Measurements from ENCODE around the gene HUNK.

The HUNK gene

DNA sequence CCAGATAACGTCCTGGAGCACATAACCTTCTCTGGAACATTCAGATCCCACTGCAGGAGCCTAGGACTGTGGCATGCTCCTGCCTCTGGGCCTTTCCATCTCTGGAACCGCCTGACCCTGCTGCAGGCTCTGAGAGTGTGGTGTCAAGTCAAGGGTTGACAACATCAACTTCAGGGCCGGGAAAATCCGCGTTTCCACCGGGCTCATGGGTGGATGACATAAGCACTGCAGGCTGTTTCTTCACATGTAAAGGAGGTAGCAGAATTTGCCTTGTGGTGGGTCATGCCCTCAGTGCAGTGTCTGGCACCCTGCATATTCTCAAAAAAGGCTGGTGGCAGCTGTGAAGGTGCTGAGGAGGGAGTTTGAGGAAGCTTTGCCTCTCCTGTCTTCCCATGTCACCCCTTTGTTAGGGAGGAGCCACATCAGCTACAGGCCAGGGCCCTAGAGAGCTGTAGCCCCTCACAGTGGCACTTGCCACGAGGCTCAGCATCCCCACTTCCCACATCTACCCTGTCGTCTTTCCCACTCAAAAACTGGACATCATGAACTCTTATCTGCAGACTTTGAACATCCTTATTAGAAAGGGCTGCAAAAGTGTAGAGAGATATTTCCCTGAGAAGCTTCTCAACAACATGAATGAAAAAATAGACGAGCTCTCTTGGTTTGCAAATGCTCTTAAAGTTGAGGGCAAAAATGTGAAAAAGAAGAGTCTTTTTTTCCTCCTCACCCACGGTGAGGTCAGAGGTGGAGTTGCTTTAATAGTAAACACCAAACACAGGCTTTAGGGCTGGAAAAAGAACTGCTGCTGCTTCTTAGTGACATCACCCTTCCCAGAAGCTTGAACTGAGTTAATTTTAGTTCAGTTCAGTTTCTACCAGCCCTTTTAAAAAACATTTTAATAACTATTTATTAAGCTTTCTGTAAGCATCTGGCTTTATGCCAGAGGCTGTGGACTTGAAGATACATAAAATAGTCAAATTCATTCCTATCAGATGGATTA is 121.3 kb downstream of the HUNK start:
- CTCF ChIA-PET, result interaction anchor here (0.6 kb wide), 1 partner anchor 142 kb away, joined by 4 read pairs; no protein-coding TSS in a partner anchor
- DNase-seq (ENCODE audit: low spot score), result no peak
- POLR2A ChIA-PET (ENCODE audit: low non-redundant PET), result no interaction called here
- TF ChIP-seq, protein P1, sequence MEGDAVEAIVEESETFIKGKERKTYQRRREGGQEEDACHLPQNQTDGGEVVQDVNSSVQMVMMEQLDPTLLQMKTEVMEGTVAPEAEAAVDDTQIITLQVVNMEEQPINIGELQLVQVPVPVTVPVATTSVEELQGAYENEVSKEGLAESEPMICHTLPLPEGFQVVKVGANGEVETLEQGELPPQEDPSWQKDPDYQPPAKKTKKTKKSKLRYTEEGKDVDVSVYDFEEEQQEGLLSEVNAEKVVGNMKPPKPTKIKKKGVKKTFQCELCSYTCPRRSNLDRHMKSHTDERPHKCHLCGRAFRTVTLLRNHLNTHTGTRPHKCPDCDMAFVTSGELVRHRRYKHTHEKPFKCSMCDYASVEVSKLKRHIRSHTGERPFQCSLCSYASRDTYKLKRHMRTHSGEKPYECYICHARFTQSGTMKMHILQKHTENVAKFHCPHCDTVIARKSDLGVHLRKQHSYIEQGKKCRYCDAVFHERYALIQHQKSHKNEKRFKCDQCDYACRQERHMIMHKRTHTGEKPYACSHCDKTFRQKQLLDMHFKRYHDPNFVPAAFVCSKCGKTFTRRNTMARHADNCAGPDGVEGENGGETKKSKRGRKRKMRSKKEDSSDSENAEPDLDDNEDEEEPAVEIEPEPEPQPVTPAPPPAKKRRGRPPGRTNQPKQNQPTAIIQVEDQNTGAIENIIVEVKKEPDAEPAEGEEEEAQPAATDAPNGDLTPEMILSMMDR (conservative IDR thresholded peaks at IDR 0.05; ENCODE audit: low read depth), result no peak
- H3K27ac ChIP-seq, result no peak overlapping the region

GRCh38 chr21:31997191-31997590 is 124.4 kb downstream of the HUNK start:
- CTCF ChIA-PET, result no interaction called here
- H3K27ac ChIP-seq, result no peak overlapping the region
- no peak for DNase-seq (ENCODE audit: low spot score)
- TF ChIP-seq, protein P1 (conservative IDR thresholded peaks at IDR 0.05; ENCODE audit: low read depth), result no peak
- POLR2A ChIA-PET (ENCODE audit: low non-redundant PET), result no interaction called here

GRCh38 chr21:31999810-32000468 is 127.1 kb downstream of the HUNK start:
- H3K27ac ChIP-seq, result no peak overlapping the region
- POLR2A ChIA-PET (ENCODE audit: low non-redundant PET), result no interaction called here
- TF ChIP-seq, protein P1 (conservative IDR thresholded peaks at IDR 0.05; ENCODE audit: low read depth), result no peak
- CTCF ChIA-PET, result interaction anchor here (0.7 kb wide), 1 partner anchor 323 kb away, joined by 3 read pairs; no protein-coding TSS in a partner anchor
- no peak for DNase-seq (ENCODE audit: low spot score)

GRCh38 chr21:32001390-32001789 is 128.6 kb downstream of the HUNK start:
- ChIA-PET POLR2A (ENCODE audit: low non-redundant PET) (no interaction called here), CTCF (interaction anchor here (0.6 to 0.7 kb wide), 2 partner anchors 129 to 165 kb away, joined by 3 read pairs; no protein-coding TSS in a partner anchor)
- no peak for DNase-seq (ENCODE audit: low spot score)
- TF ChIP-seq, protein P1 (conservative IDR thresholded peaks at IDR 0.05; ENCODE audit: low read depth), result no peak
- H3K27ac ChIP-seq, result no peak overlapping the region

- ChIA-PET CTCF (interaction anchor here (0.7 kb wide), 1 partner anchor 15 kb away, joined by 3 read pairs; no protein-coding TSS in a partner anchor), POLR2A (ENCODE audit: low non-redundant PET) (no interaction called here)
These were observed 130.6 kb downstream of the HUNK start for GRCh38 chr21:32003411-32003810.

GRCh38 chr21:32004291-32004690 is 131.5 kb downstream of the HUNK start:
- TF ChIP-seq, protein P1 (conservative IDR thresholded peaks at IDR 0.05; ENCODE audit: low read depth), result no peak
- H3K27ac ChIP-seq, result no peak overlapping the region
- no peak for DNase-seq (ENCODE audit: low spot score)
- ChIA-PET POLR2A (ENCODE audit: low non-redundant PET) (no interaction called here), CTCF (interaction anchor here (0.6 kb wide), 1 partner anchor 173 kb away, joined by 3 read pairs; no protein-coding TSS in a partner anchor)

More at GRCh38 chr21:32003411-32003810, 130.6 kb downstream of the HUNK start:
- TF ChIP-seq, protein P1 (conservative IDR thresholded peaks at IDR 0.05; ENCODE audit: low read depth), result no peak
- no peak overlapping the region for H3K27ac ChIP-seq
- no peak for DNase-seq (ENCODE audit: low spot score)

All from RWPE1 (cell line).